HG03575 (cell line): ENCODE measurements around the gene IRGM.
"Not testable (repeated sequence)": the region's sequence is repeated elsewhere in the genome, so short reads cannot be mapped to it uniquely, and the experiment has no call there.

Source experiments
- ATAC-seq: cut with Tn5 transposase; IDR thresholded peaks from one replicate; pipeline ENCODE4 v1.9.1; 2021; ENCODE audit not compliant: unreplicated experiment, insufficient number of reproducible peaks, low FRiP score; ENCODE audit errors: extremely low read depth

Gene IRGM

GRCh38 chr5:150846308-150846653 is at the start of gene IRGM:
Gene IRGM (plus strand): TSS chr5:150846521. CDS start chr5:150848124, 1,603 bp downstream.
- not testable (repeated sequence) for ATAC-seq

GRCh38 chr5:150797384-150797783 is 48.9 kb upstream of the IRGM start:
- ATAC-seq: no peak

- ATAC-seq: no peak
Measured at GRCh38 chr5:150801117-150801927, 45.0 kb upstream of the IRGM start.

- ATAC-seq: no peak
Measured at GRCh38 chr5:150804388-150804787, 41.9 kb upstream of the IRGM start.

- ATAC-seq: no peak
Measured at GRCh38 chr5:150809363-150809762, 37.0 kb upstream of the IRGM start.

GRCh38 chr5:150815010-150815409 is 31.3 kb upstream of the IRGM start:
- no peak for ATAC-seq

- no peak for ATAC-seq
Measured at GRCh38 chr5:150816946-150817345, 29.4 kb upstream of the IRGM start.

GRCh38 chr5:150829744-150830143 is 16.6 kb upstream of the IRGM start:
- no peak for ATAC-seq

- not testable (repeated sequence) for ATAC-seq
Measured at GRCh38 chr5:150831821-150832220, 14.5 kb upstream of the IRGM start.

- no peak for ATAC-seq
Measured at GRCh38 chr5:150836064-150836463, 10.3 kb upstream of the IRGM start.

GRCh38 chr5:150836703-150837102 is 9.6 kb upstream of the IRGM start:
- ATAC-seq: no peak

GRCh38 chr5:150845185-150845859 is 999 bp upstream of the IRGM start:
- ATAC-seq: not testable (repeated sequence)

GRCh38 chr5:150846654-150847333 is 473 bp downstream of the IRGM start:
- peak; percentile 64 for ATAC-seq

GRCh38 chr5:150847334-150847695 is 994 bp downstream of the IRGM start:
- no peak for ATAC-seq

- ATAC-seq: no peak
Measured at GRCh38 chr5:150848271-150848670, 1.9 kb downstream of the IRGM start.

GRCh38 chr5:150851039-150851438 is 4.7 kb downstream of the IRGM start:
- ATAC-seq: no peak

- no peak for ATAC-seq
Measured at GRCh38 chr5:150853561-150853960, 7.2 kb downstream of the IRGM start.

- not testable (repeated sequence) for ATAC-seq
Measured at GRCh38 chr5:150856700-150857099, 10.4 kb downstream of the IRGM start.

- ATAC-seq: no peak
Measured at GRCh38 chr5:150860246-150860821, 14.0 kb downstream of the IRGM start.

- no peak for ATAC-seq
Measured at GRCh38 chr5:150862070-150862469, 15.7 kb downstream of the IRGM start.
